ENCODE measurements around the gene KCNQ1. TPM values are rescaled to one million over a fixed set of nuclear protein-coding genes. Genes with fewer than 3 reads are reported as not detected.

The KCNQ1 gene
- total RNA-seq, 2 donors from 2014 or later = 18.6 to 25.5 TPM

GRCh38 chr11:2831781-2832532 lies 387.1 kb downstream of the KCNQ1 start:
- H3K9me3 ChIP-seq (ENCODE audit: control insufficient read depth, low read length, poor library complexity, severe bottlenecking) = peaks cover 2% of the 10 kb centered on the region
- Mint-ChIP-seq H3K27ac (no peak overlapping the region), H3K36me3 (ENCODE audit: low read depth) (peaks cover 3% of the 10 kb centered on the region), H3K4me1 (peaks cover 4% of the 10 kb centered on the region), H3K4me3 (no peak overlapping the region), H3K27me3 (no peaks in the 10 kb centered on the region)
- DNase-seq (no peak), ATAC-seq (no peak)

- ATAC-seq = no peak
- no peaks in the 10 kb centered on the region for H3K27me3 Mint-ChIP-seq
- H3K9me3 ChIP-seq (ENCODE audit: control insufficient read depth, low read length, poor library complexity, severe bottlenecking) = peaks cover 2% of the 10 kb centered on the region
These were observed 387.8 kb downstream of the KCNQ1 start for GRCh38 chr11:2832533-2833020.

GRCh38 chr11:2833051-2833715 lies 388.4 kb downstream of the KCNQ1 start:
- DNase-seq = no peak
- Mint-ChIP-seq H3K27ac (no peak overlapping the region), H3K4me3 (no peak overlapping the region), H3K4me1 (peaks cover 4% of the 10 kb centered on the region), H3K27me3 (no peaks in the 10 kb centered on the region), H3K36me3 (ENCODE audit: low read depth) (no peaks in the 10 kb centered on the region)
- ATAC-seq = no peak
- peaks cover 2% of the 10 kb centered on the region for H3K9me3 ChIP-seq (ENCODE audit: control insufficient read depth, low read length, poor library complexity, severe bottlenecking)

More at GRCh38 chr11:2832533-2833020, 387.8 kb downstream of the KCNQ1 start:
- no peak for DNase-seq
- Mint-ChIP-seq H3K27ac (no peak overlapping the region), H3K36me3 (ENCODE audit: low read depth) (peaks cover 3% of the 10 kb centered on the region), H3K4me1 (peaks cover 4% of the 10 kb centered on the region), H3K4me3 (no peak overlapping the region)

- DNase-seq = no peak
- ATAC-seq = no peak
- Mint-ChIP-seq H3K4me3 (no peak overlapping the region), H3K4me1 (peaks cover 4% of the 10 kb centered on the region), H3K27ac (no peak overlapping the region), H3K27me3 (no peaks in the 10 kb centered on the region), H3K36me3 (ENCODE audit: low read depth) (no peaks in the 10 kb centered on the region)
- H3K9me3 ChIP-seq (ENCODE audit: control insufficient read depth, low read length, poor library complexity, severe bottlenecking) = no peaks in the 10 kb centered on the region
These were observed 389.1 kb downstream of the KCNQ1 start for GRCh38 chr11:2833716-2834502.

GRCh38 chr11:2834503-2835273 lies 389.9 kb downstream of the KCNQ1 start:
- Mint-ChIP-seq H3K27me3 (no peaks in the 10 kb centered on the region), H3K36me3 (ENCODE audit: low read depth) (no peaks in the 10 kb centered on the region), H3K4me3 (no peak overlapping the region), H3K4me1 (peaks cover 4% of the 10 kb centered on the region), H3K27ac (no peak overlapping the region)
- no peak for DNase-seq
- ATAC-seq = no peak
- H3K9me3 ChIP-seq (ENCODE audit: control insufficient read depth, low read length, poor library complexity, severe bottlenecking) = no peaks in the 10 kb centered on the region

- peak overlapping the region; percentile 62 for H3K27ac Mint-ChIP-seq
- H3K9me3 ChIP-seq (ENCODE audit: control insufficient read depth, low read length, poor library complexity, severe bottlenecking) = no peaks in the 10 kb centered on the region
- no peaks in the 10 kb centered on the region for H3K27me3 Mint-ChIP-seq
- no peaks in the 10 kb centered on the region for H3K36me3 Mint-ChIP-seq (ENCODE audit: low read depth)
- DNase-seq = no peak
- H3K4me1 Mint-ChIP-seq = peaks cover 7% of the 10 kb centered on the region
- ATAC-seq = no peak
- no peak overlapping the region for H3K4me3 Mint-ChIP-seq
These were observed 390.5 kb downstream of the KCNQ1 start for GRCh38 chr11:2835296-2835695.

GRCh38 chr11:2835751-2836150 lies 390.9 kb downstream of the KCNQ1 start:
- Mint-ChIP-seq H3K4me1 (peaks cover 7% of the 10 kb centered on the region), H3K4me3 (no peak overlapping the region), H3K36me3 (ENCODE audit: low read depth) (no peaks in the 10 kb centered on the region), H3K27me3 (no peaks in the 10 kb centered on the region), H3K27ac (peak overlapping the region; percentile 62)
- no peaks in the 10 kb centered on the region for H3K9me3 ChIP-seq (ENCODE audit: control insufficient read depth, low read length, poor library complexity, severe bottlenecking)
- DNase-seq (no peak), ATAC-seq (no peak)

- peaks cover 11% of the 10 kb centered on the region for H3K4me1 Mint-ChIP-seq
- H3K27me3 Mint-ChIP-seq = no peaks in the 10 kb centered on the region
- no peaks in the 10 kb centered on the region for H3K9me3 ChIP-seq (ENCODE audit: control insufficient read depth, low read length, poor library complexity, severe bottlenecking)
- H3K36me3 Mint-ChIP-seq (ENCODE audit: low read depth) = no peaks in the 10 kb centered on the region
- H3K4me3 Mint-ChIP-seq = no peak overlapping the region
- no peak for ATAC-seq
- DNase-seq = no peak
- H3K27ac Mint-ChIP-seq = no peak overlapping the region
These were observed 391.7 kb downstream of the KCNQ1 start for GRCh38 chr11:2836315-2837095.

GRCh38 chr11:2837096-2837601 lies 392.3 kb downstream of the KCNQ1 start:
- H3K9me3 ChIP-seq (ENCODE audit: control insufficient read depth, low read length, poor library complexity, severe bottlenecking) = no peaks in the 10 kb centered on the region
- Mint-ChIP-seq H3K36me3 (ENCODE audit: low read depth) (no peaks in the 10 kb centered on the region), H3K4me1 (peaks cover 13% of the 10 kb centered on the region), H3K27ac (no peak overlapping the region), H3K27me3 (no peaks in the 10 kb centered on the region), H3K4me3 (no peak overlapping the region)
- ATAC-seq (no peak), DNase-seq (no peak)

GRCh38 chr11:2837651-2838050 lies 392.8 kb downstream of the KCNQ1 start:
- H3K4me3 Mint-ChIP-seq = no peak overlapping the region
- DNase-seq = no peak
- no peak for ATAC-seq
- H3K36me3 Mint-ChIP-seq (ENCODE audit: low read depth) = no peaks in the 10 kb centered on the region
- peaks cover 14% of the 10 kb centered on the region for H3K4me1 Mint-ChIP-seq
- no peaks in the 10 kb centered on the region for H3K27me3 Mint-ChIP-seq
- no peaks in the 10 kb centered on the region for H3K9me3 ChIP-seq (ENCODE audit: control insufficient read depth, low read length, poor library complexity, severe bottlenecking)
- peak overlapping the region; percentile 27 for H3K27ac Mint-ChIP-seq

- H3K36me3 Mint-ChIP-seq (ENCODE audit: low read depth) = no peaks in the 10 kb centered on the region
- no peak overlapping the region for H3K4me3 Mint-ChIP-seq
- H3K4me1 Mint-ChIP-seq = peaks cover 14% of the 10 kb centered on the region
- H3K9me3 ChIP-seq (ENCODE audit: control insufficient read depth, low read length, poor library complexity, severe bottlenecking) = no peaks in the 10 kb centered on the region
- DNase-seq (no peak), ATAC-seq (no peak)
- no peaks in the 10 kb centered on the region for H3K27me3 Mint-ChIP-seq
- peak overlapping the region; percentile 27 for H3K27ac Mint-ChIP-seq
These were observed 393.3 kb downstream of the KCNQ1 start for GRCh38 chr11:2838091-2838490.

GRCh38 chr11:2838676-2839294 lies 394.0 kb downstream of the KCNQ1 start:
- H3K36me3 Mint-ChIP-seq (ENCODE audit: low read depth) = no peaks in the 10 kb centered on the region
- H3K4me3 Mint-ChIP-seq = no peak overlapping the region
- H3K4me1 Mint-ChIP-seq = peaks cover 14% of the 10 kb centered on the region
- no peak for ATAC-seq
- no peaks in the 10 kb centered on the region for H3K27me3 Mint-ChIP-seq
- H3K9me3 ChIP-seq (ENCODE audit: control insufficient read depth, low read length, poor library complexity, severe bottlenecking) = no peaks in the 10 kb centered on the region
- DNase-seq = no peak
- peak overlapping the region; percentile 66 for H3K27ac Mint-ChIP-seq
